ENCODE results near the gene RIMS3.
"Not testable (repeated sequence)": the region's sequence is repeated elsewhere in the genome, so short reads cannot be mapped to it uniquely, and the experiment has no call there.

RIMS3 gene

DNA sequence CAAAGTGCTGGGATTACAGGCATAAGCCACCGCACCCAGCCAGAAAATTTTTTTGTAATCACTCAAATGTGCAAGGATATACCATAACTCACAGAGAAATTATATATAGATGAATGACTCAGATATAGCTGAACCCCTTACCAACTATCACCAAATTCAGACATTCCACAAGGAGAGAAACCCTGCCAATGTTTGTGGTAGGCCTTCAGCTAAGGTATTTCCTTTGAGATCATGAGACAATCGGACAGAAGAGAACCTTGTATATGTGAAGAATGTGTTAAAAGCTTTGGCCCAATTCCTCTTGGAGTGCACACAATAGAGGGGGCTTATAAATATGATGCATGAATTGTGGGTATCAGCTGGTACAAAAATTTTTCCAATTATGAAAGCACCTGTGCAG, 83.4 kb downstream of the RIMS3 start:
- no peak for DNase-seq

GRCh38 chr1:40575336-40575735, 90.1 kb downstream of the RIMS3 start:
- no peak for DNase-seq

DNA sequence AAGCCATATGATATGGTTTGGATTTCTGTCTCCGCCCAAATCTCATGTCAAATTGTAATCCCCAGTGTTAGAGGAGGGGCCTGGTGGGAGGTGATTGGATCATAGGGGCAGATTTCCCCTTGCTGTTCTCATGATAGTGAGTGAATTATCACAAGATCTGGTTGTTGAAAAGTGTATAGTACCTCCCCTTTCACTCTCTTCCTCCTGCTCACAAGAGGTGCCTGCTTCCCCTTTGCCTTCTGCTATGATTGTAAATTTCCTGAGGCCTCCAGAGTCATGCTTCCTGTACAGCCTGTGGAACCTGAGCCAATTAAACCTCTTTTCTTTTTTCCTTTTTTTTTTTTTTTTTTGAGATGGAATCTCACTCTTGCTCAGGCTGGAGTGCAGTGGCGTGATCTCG, 90.7 kb downstream of the RIMS3 start:
- DNase-seq, result not testable (repeated sequence)

Data from DMS 273 treated with DMSO at 0.1 percent for 48 hours (cell line).